AG04449 (cell line): Measurements from ENCODE around the gene PRLH.

Experiments used
- CTCF ChIA-PET: fragments of 350-600 bp; formaldehyde crosslinking; extraction: SDS; loops from one replicate; lab custom pipeline; 2021; ENCODE audit warnings: antibody characterized with exemption; lab: Yijun Ruan, JAX
- POLR2A ChIA-PET: fragments of 400-600, 350-600 bp; formaldehyde crosslinking; extraction: SDS; loops from one replicate; lab custom pipeline; 2020; ENCODE audit warnings: antibody characterized with exemption, inconsistent platforms; lab: Yijun Ruan, JAX
- DNase-seq: peaks from one replicate; pipeline ENCODE4 v3.0.0-alpha.2; 2010; ENCODE audit warnings: low read depth, low spot score
- H3K4me3 ChIP-seq: 2 replicates; pipeline ENCODE4 v1.5.1; 2011; ENCODE audit warnings: low read depth, mild to moderate bottlenecking, control low read depth, low read length
- CTCF ChIP-seq: IDR thresholded peaks from one replicate; pipeline ENCODE4 v1.5.1; 2011; ENCODE audit warnings: mild to moderate bottlenecking, moderate library complexity, low read length, control low read depth, inconsistent platforms; ENCODE audit not compliant: insufficient read depth; ENCODE audit errors: missing control alignments

The PRLH gene

GRCh38 chr2:237569041-237569440, 2.7 kb downstream of the PRLH start:
- DNase-seq: no peak
- ChIA-PET CTCF (interaction anchor here (1.9 kb wide), 1 partner anchor 57 kb away, joined by 7 read pairs; no protein-coding TSS in a partner anchor), POLR2A (no interaction called here)
- no peak overlapping the region for H3K4me3 ChIP-seq
- TF ChIP-seq CTCF: no peak

DNA sequence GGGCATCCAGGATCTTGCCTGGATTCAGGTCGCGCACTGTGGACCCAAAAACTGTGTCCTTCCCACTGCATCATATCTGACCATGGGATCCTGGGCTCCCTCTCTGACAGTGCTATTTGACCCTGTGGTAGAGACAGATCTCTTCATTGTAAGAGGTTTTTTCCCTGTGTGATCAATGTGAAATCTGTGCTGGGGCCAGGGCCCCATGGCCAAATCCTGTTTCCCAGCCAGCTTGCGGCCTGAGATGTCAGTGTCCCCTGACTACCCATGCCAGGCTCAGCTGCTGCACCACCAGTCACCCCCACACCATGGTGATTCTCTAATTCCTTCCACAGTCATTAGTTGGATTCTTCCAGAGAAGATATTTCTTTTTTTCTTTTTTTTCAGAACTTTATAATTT, 3.5 kb downstream of the PRLH start:
- POLR2A ChIA-PET: no interaction called here
- CTCF ChIA-PET: interaction anchor here (0.8 to 5.0 kb wide), 4 partner anchors 14 to 447 kb away, joined by 3 to 89 read pairs (median 61); no protein-coding TSS in a partner anchor
- no peak for TF ChIP-seq CTCF
- DNase-seq: no peak
- no peak overlapping the region for H3K4me3 ChIP-seq

- ChIA-PET CTCF (interaction anchor here (0.8 to 7.9 kb wide), 45 partner anchors 9 to 503 kb away, joined by 3 to 291 read pairs (median 11); partner anchors contain the start of genes COL6A3 and COPS8), POLR2A (interaction anchor here (0.7 kb wide), 1 partner anchor 524 kb away, joined by 3 read pairs; no protein-coding TSS in a partner anchor)
- no peak for DNase-seq
- no peak for TF ChIP-seq CTCF
- H3K4me3 ChIP-seq: no peak overlapping the region
These were observed 4.5 kb downstream of the PRLH start for GRCh38 chr2:237570776-237571335.

GRCh38 chr2:237571551-237571950, 5.2 kb downstream of the PRLH start:
- no peak for TF ChIP-seq CTCF
- ChIA-PET POLR2A (interaction anchor here (1.1 to 1.7 kb wide), 2 partner anchors 39 to 59 kb away, joined by 5 to 6 read pairs; no protein-coding TSS in a partner anchor), CTCF (interaction anchor here (0.6 to 7.9 kb wide), 104 partner anchors 9 to 509 kb away, joined by 3 to 291 read pairs (median 6); partner anchors contain the start of genes COL6A3, COPS8 and MLPH)
- no peak overlapping the region for H3K4me3 ChIP-seq
- DNase-seq: no peak

DNA sequence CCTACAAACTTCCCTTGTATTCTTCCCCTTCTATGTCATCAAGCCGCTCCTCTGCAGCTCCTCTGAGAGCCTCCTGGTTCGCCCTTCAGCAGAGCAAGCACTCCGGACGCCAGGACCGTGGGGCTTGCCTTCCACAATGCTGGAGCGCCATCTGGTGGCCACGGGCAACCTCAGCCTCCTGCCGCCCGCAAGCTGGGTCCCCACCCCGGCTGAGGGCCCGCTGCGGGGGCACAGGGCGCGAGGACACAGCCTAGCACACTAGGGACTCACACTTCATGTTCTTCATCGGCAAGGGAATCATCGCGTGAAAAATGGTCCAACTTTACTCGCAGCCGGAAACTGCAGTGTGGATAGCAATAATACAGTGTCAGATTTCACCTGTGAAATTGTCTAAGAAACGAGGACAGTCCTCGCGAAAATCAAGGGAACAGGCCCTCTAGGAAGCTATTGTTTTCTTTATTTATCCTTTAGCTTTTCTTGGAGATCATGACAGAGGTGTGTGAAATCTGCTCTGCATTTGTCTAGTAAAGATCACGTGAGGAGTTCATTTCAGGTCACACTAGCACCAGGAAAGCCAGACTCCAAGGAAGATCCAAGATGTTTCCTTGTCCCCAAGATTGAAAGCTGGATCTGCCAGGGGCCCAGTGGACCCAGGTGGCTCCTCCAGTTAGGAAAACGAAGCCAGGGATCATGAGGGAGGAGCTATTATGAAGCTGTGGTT, 5.8 kb downstream of the PRLH start:
- ChIA-PET POLR2A (interaction anchor here (1.1 to 1.7 kb wide), 2 partner anchors 40 to 60 kb away, joined by 5 to 6 read pairs; no protein-coding TSS in a partner anchor), CTCF (interaction anchor here (0.6 to 7.9 kb wide), 117 partner anchors 10 to 510 kb away, joined by 3 to 291 read pairs (median 6); partner anchors contain the start of genes COL6A3, COPS8 and MLPH)
- DNase-seq: peak; percentile 59
- H3K4me3 ChIP-seq: 0 out of 2 replicates have a peak overlapping the region, but pooled peaks have one; percentile 6
- TF ChIP-seq CTCF: peak; percentile 100
